GM12864 (cell line): ENCODE data around the gene DUSP10.

Experiments used
- DNase-seq: peaks from one replicate; pipeline ENCODE4 v3.0.0-alpha.2; 2011; ENCODE audit warnings: low read depth
- H3K4me3 ChIP-seq: 2 replicates; pipeline ENCODE4 v1.5.1; 2011; ENCODE audit warnings: mild to moderate bottlenecking, low read depth, low read length, control low read depth
- TF ChIP-seq, protein P1 (sequence below): IDR thresholded peaks from 2 replicates; pipeline ENCODE4 v1.5.1; 2011; ENCODE audit warnings: low read depth, mild to moderate bottlenecking, moderate library complexity, low read length, control low read depth, inconsistent platforms; ENCODE audit errors: missing control alignments

The DUSP10 gene

GRCh38 chr1:221663321-221663720, 78.6 kb downstream of the DUSP10 start:
- no peak overlapping the region for H3K4me3 ChIP-seq
- no peak for DNase-seq

GRCh38 chr1:221655766-221656305, 86.1 kb downstream of the DUSP10 start:
- TF ChIP-seq, protein P1, sequence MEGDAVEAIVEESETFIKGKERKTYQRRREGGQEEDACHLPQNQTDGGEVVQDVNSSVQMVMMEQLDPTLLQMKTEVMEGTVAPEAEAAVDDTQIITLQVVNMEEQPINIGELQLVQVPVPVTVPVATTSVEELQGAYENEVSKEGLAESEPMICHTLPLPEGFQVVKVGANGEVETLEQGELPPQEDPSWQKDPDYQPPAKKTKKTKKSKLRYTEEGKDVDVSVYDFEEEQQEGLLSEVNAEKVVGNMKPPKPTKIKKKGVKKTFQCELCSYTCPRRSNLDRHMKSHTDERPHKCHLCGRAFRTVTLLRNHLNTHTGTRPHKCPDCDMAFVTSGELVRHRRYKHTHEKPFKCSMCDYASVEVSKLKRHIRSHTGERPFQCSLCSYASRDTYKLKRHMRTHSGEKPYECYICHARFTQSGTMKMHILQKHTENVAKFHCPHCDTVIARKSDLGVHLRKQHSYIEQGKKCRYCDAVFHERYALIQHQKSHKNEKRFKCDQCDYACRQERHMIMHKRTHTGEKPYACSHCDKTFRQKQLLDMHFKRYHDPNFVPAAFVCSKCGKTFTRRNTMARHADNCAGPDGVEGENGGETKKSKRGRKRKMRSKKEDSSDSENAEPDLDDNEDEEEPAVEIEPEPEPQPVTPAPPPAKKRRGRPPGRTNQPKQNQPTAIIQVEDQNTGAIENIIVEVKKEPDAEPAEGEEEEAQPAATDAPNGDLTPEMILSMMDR, result no peak
- DNase-seq, result no peak
- H3K4me3 ChIP-seq, result no peak overlapping the region

More at GRCh38 chr1:221663321-221663720, 78.6 kb downstream of the DUSP10 start:
- TF ChIP-seq, protein P1, result no peak
